Panc1 (cell line): ENCODE measurements around the gene MUC2. TPM values are rescaled to one million over a fixed set of nuclear protein-coding genes. Genes with fewer than 3 reads are reported as not detected.

ENCODE experiments used
- ATAC-seq: fragments of 200-7000 bp; cut with Tn5 transposase; 2 replicates; pipeline ENCODE4 v1.9.1; 2020; ENCODE audit warnings: mild to moderate bottlenecking, moderate library complexity
- BruUV-seq: library from RNA; stranded (reverse); fragments of 400-500 nt; replicated peaks from 2 replicates; lab custom pipeline; 2021; lab: Mats Ljungman, UMichigan
- CTCF ChIA-PET: fragments of 300-600 bp; sonication (Branson Sonifier 250); formaldehyde crosslinking; loops from one replicate; lab custom pipeline; 2022; ENCODE audit warnings: antibody characterized with exemption; lab: Charles Lee
- POLR2A ChIA-PET: fragments of 300-600 bp; sonication (Branson Sonifier 250); formaldehyde crosslinking; loops from one replicate; lab custom pipeline; 2022; ENCODE audit warnings: antibody characterized with exemption; lab: Charles Lee
- DNase-seq: peaks from one replicate; pipeline ENCODE4 v3.0.0-alpha.2; 2010; ENCODE audit warnings: low read depth, low spot score
- H3K27ac ChIP-seq: 2 replicates; pipeline ENCODE4 v1.5.1; 2011; ENCODE audit warnings: mild to moderate bottlenecking, low read length, inconsistent platforms
- H3K27me3 ChIP-seq: fragments of 200-500 bp; sonication (Bioruptor generic); 2 replicates; pipeline ENCODE4 v1.6.0; 2014; ENCODE audit warnings: low read length, inconsistent platforms; ENCODE audit not compliant: control insufficient read depth, insufficient read depth
- H3K36me3 ChIP-seq: fragments of 200-500 bp; sonication (Bioruptor generic); 2 replicates; pipeline ENCODE4 v1.5.1; 2014; ENCODE audit warnings: inconsistent platforms, mild to moderate bottlenecking, low read length, moderate library complexity; ENCODE audit not compliant: control insufficient read depth, insufficient read depth
- H3K4me1 ChIP-seq: 2 replicates; pipeline ENCODE4 v1.5.1; 2011; ENCODE audit warnings: inconsistent platforms, mild to moderate bottlenecking, low read length, moderate library complexity; ENCODE audit not compliant: control insufficient read depth, insufficient read depth
- H3K4me3 ChIP-seq, 2 experiments: 2 replicates each; pipeline ENCODE4 v1.5.1; 2011 to 2012; ENCODE audit warnings: low read depth in 2 of 2, low read length in 2 of 2, mild to moderate bottlenecking in 2 of 2, inconsistent platforms in 1 of 2, moderate library complexity in 1 of 2
- H3K9me3 ChIP-seq: fragments of 200-500 bp; sonication (Bioruptor generic); 2 replicates; pipeline ENCODE4 v1.5.1; 2014; ENCODE audit warnings: low read depth, mild to moderate bottlenecking, inconsistent platforms, low read length, moderate library complexity; ENCODE audit not compliant: control insufficient read depth, insufficient read depth
- POLR2AphosphoS5 ChIP-seq: IDR thresholded peaks from 2 replicates; pipeline ENCODE4 v1.6.1; 2012; ENCODE audit warnings: mild to moderate bottlenecking, low read depth, low read length, moderate library complexity
- SIN3A ChIP-seq: IDR thresholded peaks from 2 replicates; pipeline ENCODE4 v1.6.1; 2012; ENCODE audit warnings: low read depth, mild to moderate bottlenecking, low read length, moderate library complexity, borderline replicate concordance; ENCODE audit not compliant: insufficient read depth
- TCF7L2 ChIP-seq: IDR thresholded peaks from 2 replicates; pipeline ENCODE4 v1.6.1; 2011; ENCODE audit warnings: mild to moderate bottlenecking, low read depth, low read length, inconsistent platforms
- in situ Hi-C: cut with HindIII; loops from 2 replicates; pipeline ENCODE4 v1.10.0; 2016; ENCODE audit warnings: low sequenced_read_pairs, low pct_unique_long_range_greater_than_20kb
- intact Hi-C: fragments of 100-400 bp; cut with micrococcal nuclease; formaldehyde crosslinking; loops from one replicate; pipeline ENCODE4 v1.10.0; 2022; ENCODE audit not compliant: unreplicated experiment
- total RNA-seq: library from RNA; stranded (reverse); gene quantifications from one replicate; pipeline ENCODE4 v1.2.1, GENCODE V29; 2021; ENCODE audit not compliant: unreplicated experiment
- TF ChIP-seq, protein P1 (sequence below), 2 experiments: IDR thresholded peaks; 2 replicates each; pipeline ENCODE4 v1.6.1; 2011 to 2012; ENCODE audit warnings: low read depth in 2 of 2, control low read depth in 1 of 2, low read length in 1 of 2, mild to moderate bottlenecking in 1 of 2, moderate library complexity in 1 of 2; ENCODE audit not compliant: insufficient read depth in 1 of 2
- TF ChIP-seq, protein P2 (sequence below): fragments of 450-650 bp; IDR thresholded peaks from 2 replicates; pipeline ENCODE4 v1.5.1; 2017; ENCODE audit warnings: mild to moderate bottlenecking

The MUC2 gene
- total RNA-seq, 1 experiment from 2014 or later: 0.08 TPM

DNA sequence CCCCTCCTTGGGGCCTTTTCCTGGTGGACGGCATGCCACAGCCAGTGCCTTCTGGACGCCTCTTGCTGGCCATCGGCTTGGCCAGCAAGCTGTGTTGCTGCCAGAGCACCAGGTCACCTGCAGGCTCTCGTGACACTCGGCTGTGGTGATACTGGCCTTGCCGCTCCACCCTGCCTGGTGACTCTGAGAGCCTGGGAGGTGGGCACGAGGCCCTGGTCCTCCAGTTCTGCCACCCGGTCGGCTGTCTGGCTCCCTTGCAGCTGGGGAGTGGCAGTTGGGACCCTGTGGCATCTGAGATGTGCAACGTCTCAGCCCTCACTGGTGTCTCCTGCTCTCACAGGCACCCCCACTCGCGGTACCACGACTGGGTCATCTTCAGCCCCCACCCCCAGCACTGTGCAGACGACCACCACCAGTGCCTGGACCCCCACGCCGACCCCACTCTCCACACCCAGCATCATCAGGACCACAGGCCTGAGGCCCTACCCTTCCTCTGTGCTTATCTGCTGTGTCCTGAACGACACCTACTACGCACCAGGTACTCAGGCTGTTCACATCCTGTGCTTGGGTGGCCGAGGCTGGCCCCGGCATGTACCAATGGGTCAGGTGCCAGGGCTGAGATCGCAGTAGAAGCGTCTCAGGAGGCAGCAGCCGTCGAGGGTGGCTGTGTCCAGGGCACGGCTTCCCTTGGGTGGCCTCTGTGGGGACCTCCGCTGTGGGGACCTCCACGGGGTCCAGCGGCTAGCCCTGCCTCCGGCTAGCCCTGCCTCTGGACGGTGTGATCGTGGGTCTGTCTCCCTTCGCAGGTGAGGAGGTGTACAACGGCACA is 26.0 kb downstream of the MUC2 start:
- no peak for ATAC-seq
- no peaks in the 10 kb centered on the region for H3K4me1 ChIP-seq
- no peaks in the 10 kb centered on the region for H3K36me3 ChIP-seq
- TF ChIP-seq, protein P1, sequence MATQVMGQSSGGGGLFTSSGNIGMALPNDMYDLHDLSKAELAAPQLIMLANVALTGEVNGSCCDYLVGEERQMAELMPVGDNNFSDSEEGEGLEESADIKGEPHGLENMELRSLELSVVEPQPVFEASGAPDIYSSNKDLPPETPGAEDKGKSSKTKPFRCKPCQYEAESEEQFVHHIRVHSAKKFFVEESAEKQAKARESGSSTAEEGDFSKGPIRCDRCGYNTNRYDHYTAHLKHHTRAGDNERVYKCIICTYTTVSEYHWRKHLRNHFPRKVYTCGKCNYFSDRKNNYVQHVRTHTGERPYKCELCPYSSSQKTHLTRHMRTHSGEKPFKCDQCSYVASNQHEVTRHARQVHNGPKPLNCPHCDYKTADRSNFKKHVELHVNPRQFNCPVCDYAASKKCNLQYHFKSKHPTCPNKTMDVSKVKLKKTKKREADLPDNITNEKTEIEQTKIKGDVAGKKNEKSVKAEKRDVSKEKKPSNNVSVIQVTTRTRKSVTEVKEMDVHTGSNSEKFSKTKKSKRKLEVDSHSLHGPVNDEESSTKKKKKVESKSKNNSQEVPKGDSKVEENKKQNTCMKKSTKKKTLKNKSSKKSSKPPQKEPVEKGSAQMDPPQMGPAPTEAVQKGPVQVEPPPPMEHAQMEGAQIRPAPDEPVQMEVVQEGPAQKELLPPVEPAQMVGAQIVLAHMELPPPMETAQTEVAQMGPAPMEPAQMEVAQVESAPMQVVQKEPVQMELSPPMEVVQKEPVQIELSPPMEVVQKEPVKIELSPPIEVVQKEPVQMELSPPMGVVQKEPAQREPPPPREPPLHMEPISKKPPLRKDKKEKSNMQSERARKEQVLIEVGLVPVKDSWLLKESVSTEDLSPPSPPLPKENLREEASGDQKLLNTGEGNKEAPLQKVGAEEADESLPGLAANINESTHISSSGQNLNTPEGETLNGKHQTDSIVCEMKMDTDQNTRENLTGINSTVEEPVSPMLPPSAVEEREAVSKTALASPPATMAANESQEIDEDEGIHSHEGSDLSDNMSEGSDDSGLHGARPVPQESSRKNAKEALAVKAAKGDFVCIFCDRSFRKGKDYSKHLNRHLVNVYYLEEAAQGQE (IDR thresholded peaks at IDR 0.05; ENCODE audit: insufficient read depth in 1 of 2, low read depth in 2 of 2, low read length in 1 of 2): no peak
- no peak for TF ChIP-seq POLR2AphosphoS5
- no peak for TF ChIP-seq TCF7L2
- TF ChIP-seq, protein P2, sequence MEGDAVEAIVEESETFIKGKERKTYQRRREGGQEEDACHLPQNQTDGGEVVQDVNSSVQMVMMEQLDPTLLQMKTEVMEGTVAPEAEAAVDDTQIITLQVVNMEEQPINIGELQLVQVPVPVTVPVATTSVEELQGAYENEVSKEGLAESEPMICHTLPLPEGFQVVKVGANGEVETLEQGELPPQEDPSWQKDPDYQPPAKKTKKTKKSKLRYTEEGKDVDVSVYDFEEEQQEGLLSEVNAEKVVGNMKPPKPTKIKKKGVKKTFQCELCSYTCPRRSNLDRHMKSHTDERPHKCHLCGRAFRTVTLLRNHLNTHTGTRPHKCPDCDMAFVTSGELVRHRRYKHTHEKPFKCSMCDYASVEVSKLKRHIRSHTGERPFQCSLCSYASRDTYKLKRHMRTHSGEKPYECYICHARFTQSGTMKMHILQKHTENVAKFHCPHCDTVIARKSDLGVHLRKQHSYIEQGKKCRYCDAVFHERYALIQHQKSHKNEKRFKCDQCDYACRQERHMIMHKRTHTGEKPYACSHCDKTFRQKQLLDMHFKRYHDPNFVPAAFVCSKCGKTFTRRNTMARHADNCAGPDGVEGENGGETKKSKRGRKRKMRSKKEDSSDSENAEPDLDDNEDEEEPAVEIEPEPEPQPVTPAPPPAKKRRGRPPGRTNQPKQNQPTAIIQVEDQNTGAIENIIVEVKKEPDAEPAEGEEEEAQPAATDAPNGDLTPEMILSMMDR: no peak
- TF ChIP-seq SIN3A: no peak
- POLR2A ChIA-PET: no interaction called here
- CTCF ChIA-PET: no interaction called here
- H3K4me3 ChIP-seq: no peak overlapping the region
- intact Hi-C loops (no loop called here), in situ Hi-C loops (no loop called here)
- no peaks in the 10 kb centered on the region for H3K27me3 ChIP-seq
- no peaks in the 10 kb centered on the region for H3K9me3 ChIP-seq
- DNase-seq: no peak
- H3K27ac ChIP-seq: no peak overlapping the region
- no TSS peak for BruUV-seq

DNA sequence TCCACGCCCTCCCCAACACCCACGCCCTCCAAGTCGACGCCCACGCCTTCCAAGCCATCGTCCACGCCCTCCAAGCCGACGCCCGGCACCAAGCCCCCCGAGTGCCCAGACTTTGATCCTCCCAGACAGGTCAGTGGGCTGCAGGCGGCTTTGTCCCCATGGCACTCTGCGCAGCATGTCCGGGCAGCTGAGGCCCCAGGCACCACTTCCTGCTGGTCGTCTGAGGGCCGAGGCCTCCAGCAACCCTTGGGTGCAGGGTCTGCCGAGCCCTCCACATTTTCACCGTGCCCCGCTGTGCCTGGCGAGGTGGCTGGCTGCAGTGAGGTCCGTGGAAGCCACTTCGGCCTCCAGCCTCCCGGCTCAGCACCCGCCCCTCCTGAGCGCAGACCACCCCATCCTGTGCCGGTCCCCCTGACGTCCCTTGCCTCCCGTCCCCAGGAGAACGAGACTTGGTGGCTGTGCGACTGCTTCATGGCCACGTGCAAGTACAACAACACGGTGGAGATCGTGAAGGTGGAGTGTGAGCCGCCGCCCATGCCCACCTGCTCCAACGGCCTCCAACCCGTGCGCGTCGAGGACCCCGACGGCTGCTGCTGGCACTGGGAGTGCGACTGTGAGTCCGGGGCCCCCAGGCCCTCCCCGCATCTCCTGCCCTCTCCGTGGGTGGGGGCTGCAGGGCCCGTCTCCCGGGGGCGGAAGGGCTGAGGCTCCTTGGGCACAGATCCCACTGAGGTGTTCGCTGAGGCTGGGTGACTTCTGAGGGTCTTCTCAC is 26.8 kb downstream of the MUC2 start:
- DNase-seq (no peak), ATAC-seq (no peak)
- no TSS peak for BruUV-seq
- no peaks in the 10 kb centered on the region for H3K4me1 ChIP-seq
- no peak for TF ChIP-seq TCF7L2
- no peak for TF ChIP-seq SIN3A
- CTCF ChIA-PET: no interaction called here
- no peak overlapping the region for H3K4me3 ChIP-seq
- no peaks in the 10 kb centered on the region for H3K27me3 ChIP-seq
- in situ Hi-C loops: no loop called here
- no peak overlapping the region for H3K27ac ChIP-seq
- intact Hi-C loops: no loop called here
- POLR2A ChIA-PET: no interaction called here
- H3K36me3 ChIP-seq: no peaks in the 10 kb centered on the region
- no peaks in the 10 kb centered on the region for H3K9me3 ChIP-seq
